Anterior cingulate cortex (tissue), 58 donors: Measurements from ENCODE around the gene AACS.
A peak's percentile ranks its signal among the peaks of the same experiment; 100 is the strongest.

Experiments used
- DNase-seq, 58 donors: peaks; one replicate each; lab custom pipeline; 2025; lab: John Stamatoyannopoulos, UW

The AACS gene

GRCh38 chr12:125143491-125143890 lies 78.3 kb downstream of the AACS start:
- peak in 30 of 58 donors; percentile 8 to 60 (median 36) for DNase-seq

- DNase-seq: peak in 10 of 58 donors; percentile 16 to 46 (median 26)
Observed at GRCh38 chr12:125145196-125145595, 80.0 kb downstream of the AACS start.

- no peak for DNase-seq
Observed at GRCh38 chr12:125148316-125148715, 83.1 kb downstream of the AACS start.

- DNase-seq: no peak
Observed at GRCh38 chr12:125149160-125150108, 84.2 kb downstream of the AACS start.

GRCh38 chr12:125151284-125151683 lies 86.0 kb downstream of the AACS start:
- DNase-seq: no peak

- no peak for DNase-seq
Observed at GRCh38 chr12:125152463-125152862, 87.2 kb downstream of the AACS start.

GRCh38 chr12:125155366-125155765 lies 90.1 kb downstream of the AACS start:
- no peak for DNase-seq

- no peak for DNase-seq
Observed at GRCh38 chr12:125157177-125157576, 91.9 kb downstream of the AACS start.

GRCh38 chr12:125159702-125160101 lies 94.5 kb downstream of the AACS start:
- DNase-seq: no peak

- no peak for DNase-seq
Observed at GRCh38 chr12:125160281-125160955, 95.2 kb downstream of the AACS start.

GRCh38 chr12:125161712-125162022 lies 96.4 kb downstream of the AACS start:
- no peak for DNase-seq

- DNase-seq: no peak
Observed at GRCh38 chr12:125162489-125163028, 97.3 kb downstream of the AACS start.

GRCh38 chr12:125163148-125163547 lies 97.9 kb downstream of the AACS start:
- DNase-seq: no peak

- no peak for DNase-seq
Observed at GRCh38 chr12:125164541-125164940, 99.3 kb downstream of the AACS start.

GRCh38 chr12:125166041-125166440 lies 100.8 kb downstream of the AACS start:
- no peak for DNase-seq

- no peak for DNase-seq
Observed at GRCh38 chr12:125167658-125168057, 102.4 kb downstream of the AACS start.

GRCh38 chr12:125169451-125169850 lies 104.2 kb downstream of the AACS start:
- DNase-seq: no peak

- DNase-seq: peak in 7 of 58 donors; percentile 14 to 30 (median 17)
Observed at GRCh38 chr12:125169870-125170269, 104.6 kb downstream of the AACS start.

GRCh38 chr12:125171267-125171666 lies 106.0 kb downstream of the AACS start:
- DNase-seq: no peak

- peak in 20 of 58 donors; percentile 7 to 64 (median 36) for DNase-seq
Observed at GRCh38 chr12:125172231-125172850, 107.1 kb downstream of the AACS start.

GRCh38 chr12:125175576-125175975 lies 110.3 kb downstream of the AACS start:
- no peak for DNase-seq
